ENCODE measurements around the gene UACA.

The UACA gene

GRCh38 chr15:70757627-70758026 is 5.7 kb downstream of the UACA start:
- H3K79me2 ChIP-seq (ENCODE audit: low read length) = no peaks in the 10 kb centered on the region
- no peaks in the 10 kb centered on the region for H3K4me1 ChIP-seq (ENCODE audit: low read length)
- H4K20me1 ChIP-seq (ENCODE audit: insufficient read depth, low read length) = no peaks in the 10 kb centered on the region
- H3K27ac ChIP-seq (ENCODE audit: low read length) = no peak overlapping the region
- TF ChIP-seq EZH2phosphoT487 (IDR thresholded peaks at IDR 0.05; ENCODE audit: low read depth) = no peak
- TF ChIP-seq, protein P1, sequence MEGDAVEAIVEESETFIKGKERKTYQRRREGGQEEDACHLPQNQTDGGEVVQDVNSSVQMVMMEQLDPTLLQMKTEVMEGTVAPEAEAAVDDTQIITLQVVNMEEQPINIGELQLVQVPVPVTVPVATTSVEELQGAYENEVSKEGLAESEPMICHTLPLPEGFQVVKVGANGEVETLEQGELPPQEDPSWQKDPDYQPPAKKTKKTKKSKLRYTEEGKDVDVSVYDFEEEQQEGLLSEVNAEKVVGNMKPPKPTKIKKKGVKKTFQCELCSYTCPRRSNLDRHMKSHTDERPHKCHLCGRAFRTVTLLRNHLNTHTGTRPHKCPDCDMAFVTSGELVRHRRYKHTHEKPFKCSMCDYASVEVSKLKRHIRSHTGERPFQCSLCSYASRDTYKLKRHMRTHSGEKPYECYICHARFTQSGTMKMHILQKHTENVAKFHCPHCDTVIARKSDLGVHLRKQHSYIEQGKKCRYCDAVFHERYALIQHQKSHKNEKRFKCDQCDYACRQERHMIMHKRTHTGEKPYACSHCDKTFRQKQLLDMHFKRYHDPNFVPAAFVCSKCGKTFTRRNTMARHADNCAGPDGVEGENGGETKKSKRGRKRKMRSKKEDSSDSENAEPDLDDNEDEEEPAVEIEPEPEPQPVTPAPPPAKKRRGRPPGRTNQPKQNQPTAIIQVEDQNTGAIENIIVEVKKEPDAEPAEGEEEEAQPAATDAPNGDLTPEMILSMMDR (IDR thresholded peaks at IDR 0.05; ENCODE audit: low read depth, low read length) = no peak
- no peaks in the 10 kb centered on the region for H3K9me3 ChIP-seq (ENCODE audit: insufficient read depth, low read length)
- no peaks in the 10 kb centered on the region for H3K36me3 ChIP-seq (replicated peaks; ENCODE audit: low read depth, low read length)
- no peak overlapping the region for H3K4me2 ChIP-seq (ENCODE audit: low read length)
- no peak overlapping the region for H2AFZ ChIP-seq (ENCODE audit: low read depth, low read length)
- H3K9ac ChIP-seq (ENCODE audit: low read length) = no peak overlapping the region
- no peak overlapping the region for H3K4me3 ChIP-seq (ENCODE audit: low read length)
- H3K27me3 ChIP-seq (ENCODE audit: low read depth, low read length) = peaks cover 17% of the 10 kb centered on the region

- no peak overlapping the region for H3K9ac ChIP-seq (ENCODE audit: low read length)
- no peaks in the 10 kb centered on the region for H4K20me1 ChIP-seq (ENCODE audit: insufficient read depth, low read length)
- H3K4me1 ChIP-seq (ENCODE audit: low read length) = no peaks in the 10 kb centered on the region
- H3K4me2 ChIP-seq (ENCODE audit: low read length) = no peak overlapping the region
- no peaks in the 10 kb centered on the region for H3K79me2 ChIP-seq (ENCODE audit: low read length)
- H3K27ac ChIP-seq (ENCODE audit: low read length) = no peak overlapping the region
- TF ChIP-seq EZH2phosphoT487 (IDR thresholded peaks at IDR 0.05; ENCODE audit: low read depth) = no peak
- TF ChIP-seq, protein P1 (IDR thresholded peaks at IDR 0.05; ENCODE audit: low read depth, low read length) = peak; percentile 14; the same call in 1 of the 2 replicates
- no peaks in the 10 kb centered on the region for H3K36me3 ChIP-seq (replicated peaks; ENCODE audit: low read depth, low read length)
- H2AFZ ChIP-seq (ENCODE audit: low read depth, low read length) = no peak overlapping the region
- no peak overlapping the region for H3K4me3 ChIP-seq (ENCODE audit: low read length)
- H3K27me3 ChIP-seq (ENCODE audit: low read depth, low read length) = peaks cover 17% of the 10 kb centered on the region
- no peaks in the 10 kb centered on the region for H3K9me3 ChIP-seq (ENCODE audit: insufficient read depth, low read length)
Measured at GRCh38 chr15:70754862-70755261, 8.5 kb downstream of the UACA start.

GRCh38 chr15:70753101-70753829 is 10.1 kb downstream of the UACA start:
- Histone ChIP-seq H3K79me2 (ENCODE audit: low read length) (no peaks in the 10 kb centered on the region), H3K4me3 (ENCODE audit: low read length) (no peak overlapping the region), H3K27ac (ENCODE audit: low read length) (no peak overlapping the region), H3K9me3 (ENCODE audit: insufficient read depth, low read length) (no peaks in the 10 kb centered on the region), H3K27me3 (ENCODE audit: low read depth, low read length) (peaks cover 10% of the 10 kb centered on the region), H3K36me3 (replicated peaks; ENCODE audit: low read depth, low read length) (no peaks in the 10 kb centered on the region), H2AFZ (ENCODE audit: low read depth, low read length) (no peak overlapping the region), H3K4me1 (ENCODE audit: low read length) (no peaks in the 10 kb centered on the region), H4K20me1 (ENCODE audit: insufficient read depth, low read length) (no peaks in the 10 kb centered on the region), H3K4me2 (ENCODE audit: low read length) (no peak overlapping the region), H3K9ac (ENCODE audit: low read length) (no peak overlapping the region)
- TF ChIP-seq EZH2phosphoT487 (IDR thresholded peaks at IDR 0.05; ENCODE audit: low read depth) = no peak
- TF ChIP-seq, protein P1 (IDR thresholded peaks at IDR 0.05; ENCODE audit: low read depth, low read length) = no peak

DNA sequence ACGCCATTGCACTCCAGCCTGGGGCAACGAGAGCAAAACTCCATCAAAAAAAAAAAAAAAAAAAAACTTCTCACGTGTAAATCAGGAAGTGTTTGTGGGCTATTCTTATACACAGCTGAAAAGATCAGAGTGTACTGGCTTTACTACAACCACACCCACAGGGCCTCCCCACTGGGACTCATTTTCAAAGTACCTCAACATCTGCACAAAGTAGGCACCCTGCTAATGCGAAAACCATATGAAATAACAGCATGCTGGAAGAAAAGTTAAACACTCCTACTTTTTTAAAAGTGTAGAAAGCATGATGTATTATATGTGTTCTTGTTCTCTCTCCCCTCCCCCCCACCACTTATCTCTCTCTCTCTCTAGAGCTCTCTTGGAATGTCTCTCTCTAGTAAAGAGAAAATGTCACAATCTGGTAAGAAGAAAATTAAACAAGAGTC is 11.1 kb downstream of the UACA start:
- Histone ChIP-seq H3K9me3 (ENCODE audit: insufficient read depth, low read length) (no peaks in the 10 kb centered on the region), H3K27me3 (ENCODE audit: low read depth, low read length) (peaks cover 8% of the 10 kb centered on the region), H2AFZ (ENCODE audit: low read depth, low read length) (no peak overlapping the region), H4K20me1 (ENCODE audit: insufficient read depth, low read length) (no peaks in the 10 kb centered on the region), H3K79me2 (ENCODE audit: low read length) (no peaks in the 10 kb centered on the region), H3K4me2 (ENCODE audit: low read length) (no peak overlapping the region), H3K27ac (ENCODE audit: low read length) (no peak overlapping the region), H3K36me3 (replicated peaks; ENCODE audit: low read depth, low read length) (no peaks in the 10 kb centered on the region), H3K4me3 (ENCODE audit: low read length) (no peak overlapping the region), H3K4me1 (ENCODE audit: low read length) (no peaks in the 10 kb centered on the region), H3K9ac (ENCODE audit: low read length) (no peak overlapping the region)
- TF ChIP-seq EZH2phosphoT487 (IDR thresholded peaks at IDR 0.05; ENCODE audit: low read depth) = no peak
- TF ChIP-seq, protein P1 (IDR thresholded peaks at IDR 0.05; ENCODE audit: low read depth, low read length) = no peak

All from OCI-LY3 (cell line).